Activated CD4-positive, alpha-beta memory T cell treated with anti-CD3 and anti-CD28 coated beads, Interleukin-2, amount 10 ng/mL, durations not matched to agents 7 days and 5 days (primary cell): ENCODE measurements around the gene CELSR1. TPM values are rescaled to one million over a fixed set of nuclear protein-coding genes. Genes with fewer than 3 reads are reported as not detected.

Source experiments
- CTCF ChIA-PET: fragments of 350-600 bp; sonication (Branson Sonifier 250); formaldehyde crosslinking; loops from one replicate; lab custom pipeline; 2021; ENCODE audit warnings: antibody characterized with exemption, inconsistent platforms; lab: Charles Lee
- POLR2A ChIA-PET: fragments of 350-600 bp; sonication (Branson Sonifier 250); formaldehyde crosslinking; loops from one replicate; lab custom pipeline; 2021; ENCODE audit warnings: antibody characterized with exemption; lab: Charles Lee
- DNase-seq: peaks from one replicate; pipeline ENCODE4 v3.0.0-alpha.2; 2020
- H3K27ac Mint-ChIP-seq: one replicate; pipeline ENCODE4 v1.8.0; 2021; ENCODE audit warnings: mild to moderate bottlenecking, mixed read lengths
- H3K27me3 Mint-ChIP-seq: one replicate; pipeline ENCODE4 v1.8.0; 2021; ENCODE audit warnings: mixed read lengths
- H3K36me3 Mint-ChIP-seq: one replicate; pipeline ENCODE4 v1.8.0; 2021; ENCODE audit warnings: low read depth, mixed read lengths
- H3K4me1 Mint-ChIP-seq: one replicate; pipeline ENCODE4 v1.8.0; 2021; ENCODE audit warnings: mixed read lengths
- H3K4me3 Mint-ChIP-seq: one replicate; pipeline ENCODE4 v1.8.0; 2021; ENCODE audit warnings: mild to moderate bottlenecking, mixed read lengths
- H3K9me3 Mint-ChIP-seq: one replicate; pipeline ENCODE4 v1.8.0; 2021; ENCODE audit warnings: mixed read lengths
- total RNA-seq, 2 experiments: library from RNA; stranded (reverse); gene quantifications; one replicate each; pipeline ENCODE4 v1.2.3, GENCODE V29; 2021

Gene CELSR1
- total RNA-seq, 2 experiments from 2014 or later = 0.10 to 0.13 TPM

DNA sequence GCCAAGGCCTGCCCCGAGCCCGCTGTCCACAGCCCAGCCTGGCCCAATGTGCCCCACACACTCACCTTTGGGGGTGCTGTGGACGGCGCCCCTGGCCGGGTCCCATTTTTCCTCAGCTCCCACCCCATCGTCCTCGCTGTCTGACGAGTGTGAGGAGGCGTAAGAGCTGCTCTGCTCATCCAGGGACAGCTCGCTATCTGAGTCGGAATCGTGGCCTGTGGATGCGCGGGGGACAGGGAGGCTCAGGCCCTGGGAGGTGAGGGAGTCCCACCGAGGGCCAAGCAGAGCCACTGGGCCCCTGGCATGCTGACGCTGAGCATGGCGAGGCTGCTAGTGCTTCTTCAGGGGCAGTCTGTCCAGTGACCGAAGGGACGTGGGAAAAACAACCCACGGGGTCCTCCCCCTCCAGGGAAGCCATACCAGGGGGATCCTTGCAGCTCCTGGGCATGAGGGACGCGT is 172.2 kb downstream of the CELSR1 start:
- H3K27me3 Mint-ChIP-seq = peaks cover 2% of the 10 kb centered on the region
- CTCF ChIA-PET = no interaction called here

GRCh38 chr22:46364341-46365165 is 172.9 kb downstream of the CELSR1 start:
- Mint-ChIP-seq H3K9me3 (no peaks in the 10 kb centered on the region), H3K36me3 (no peaks in the 10 kb centered on the region), H3K4me3 (no peak overlapping the region), H3K4me1 (no peaks in the 10 kb centered on the region), H3K27me3 (peaks cover 2% of the 10 kb centered on the region), H3K27ac (no peak overlapping the region)
- ChIA-PET POLR2A (no interaction called here), CTCF (no interaction called here)
- DNase-seq = no peak

More for the DNA sequence above, 172.2 kb downstream of the CELSR1 start:
- Mint-ChIP-seq H3K36me3 (no peaks in the 10 kb centered on the region), H3K4me3 (no peak overlapping the region), H3K4me1 (peaks cover 3% of the 10 kb centered on the region), H3K27ac (no peak overlapping the region), H3K9me3 (no peaks in the 10 kb centered on the region)
- POLR2A ChIA-PET = no interaction called here
- no peak for DNase-seq

DNA sequence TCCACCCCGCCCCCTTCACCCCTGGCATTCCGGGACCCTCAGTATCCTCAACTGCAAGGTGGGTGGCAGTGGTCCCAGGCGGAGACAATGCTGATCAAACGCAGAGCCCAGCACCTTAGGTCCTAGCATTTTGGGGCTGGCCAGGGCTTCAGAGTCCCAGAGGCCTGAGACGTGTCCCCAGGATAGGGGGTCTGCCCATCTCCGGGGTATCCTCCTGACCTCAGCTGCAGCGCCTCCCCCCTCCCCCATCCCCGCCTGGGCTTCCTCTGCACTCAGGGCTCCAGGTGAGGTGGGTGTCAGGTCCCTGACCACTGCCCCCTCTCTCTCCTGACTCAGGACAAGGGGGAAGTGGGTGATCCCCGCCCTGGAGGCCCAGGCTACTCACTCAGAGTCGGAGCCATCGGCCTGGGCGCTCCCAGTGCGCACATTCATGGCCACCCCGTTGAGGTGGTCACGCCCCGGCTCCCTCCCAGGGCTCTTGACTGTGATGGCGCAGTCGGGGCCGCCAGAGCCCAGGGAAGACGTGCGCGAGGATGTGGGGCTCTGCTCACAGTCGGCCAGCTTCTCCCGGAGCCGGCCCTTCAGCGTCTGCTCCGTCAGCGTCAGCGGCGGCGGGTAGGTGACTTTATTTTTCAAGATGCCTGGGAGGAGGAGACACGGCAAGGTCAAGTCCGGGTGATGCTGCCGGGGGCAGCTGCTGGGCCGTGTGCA is 173.7 kb downstream of the CELSR1 start:
- no peak overlapping the region for H3K4me3 Mint-ChIP-seq
- POLR2A ChIA-PET = no interaction called here
- H3K36me3 Mint-ChIP-seq = no peaks in the 10 kb centered on the region
- no peak for DNase-seq
- H3K27ac Mint-ChIP-seq = no peak overlapping the region
- CTCF ChIA-PET = no interaction called here
- H3K4me1 Mint-ChIP-seq = no peaks in the 10 kb centered on the region
- no peaks in the 10 kb centered on the region for H3K9me3 Mint-ChIP-seq
- H3K27me3 Mint-ChIP-seq = peaks cover 2% of the 10 kb centered on the region

DNA sequence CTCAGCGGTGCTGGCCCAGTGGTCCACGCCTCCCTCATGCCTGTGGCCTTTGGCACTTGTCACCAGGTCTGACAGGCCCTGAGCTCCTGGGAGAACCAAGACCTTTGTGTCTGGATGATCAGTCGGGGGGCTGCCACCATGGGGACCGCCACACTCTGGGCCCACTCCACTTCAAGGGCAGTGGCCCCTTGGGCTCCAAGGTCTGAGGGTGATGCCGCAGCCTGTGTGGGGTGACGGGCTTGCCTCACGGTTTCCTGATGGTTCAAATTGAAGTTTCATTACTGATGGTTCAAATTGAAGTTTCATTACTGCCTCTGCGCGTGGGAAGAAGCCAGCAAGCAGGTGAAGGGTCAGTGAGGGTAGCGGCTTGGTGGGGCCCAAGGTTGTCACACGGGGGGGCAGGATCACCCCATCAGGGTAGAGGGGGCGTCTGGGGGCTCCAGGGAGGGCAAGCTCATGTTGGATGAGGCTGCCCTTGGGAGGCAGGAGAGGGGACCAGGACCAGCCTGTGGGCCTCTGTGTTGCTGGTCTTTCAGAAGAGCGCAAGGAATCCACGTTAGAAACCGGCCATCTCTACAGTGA is 174.4 kb downstream of the CELSR1 start:
- Mint-ChIP-seq H3K9me3 (no peaks in the 10 kb centered on the region), H3K27me3 (peaks cover 2% of the 10 kb centered on the region), H3K27ac (no peak overlapping the region), H3K4me3 (no peak overlapping the region), H3K36me3 (no peaks in the 10 kb centered on the region), H3K4me1 (no peaks in the 10 kb centered on the region)
- ChIA-PET POLR2A (no interaction called here), CTCF (no interaction called here)
- DNase-seq = no peak

- no peaks in the 10 kb centered on the region for H3K36me3 Mint-ChIP-seq
- no peak for DNase-seq
- no peaks in the 10 kb centered on the region for H3K4me1 Mint-ChIP-seq
- no peak overlapping the region for H3K4me3 Mint-ChIP-seq
- ChIA-PET CTCF (no interaction called here), POLR2A (no interaction called here)
- peaks cover 2% of the 10 kb centered on the region for H3K27me3 Mint-ChIP-seq
- H3K27ac Mint-ChIP-seq = no peak overlapping the region
- no peaks in the 10 kb centered on the region for H3K9me3 Mint-ChIP-seq
Observed at GRCh38 chr22:46362203-46362933, 175.1 kb downstream of the CELSR1 start.

- DNase-seq = no peak
- no peaks in the 10 kb centered on the region for H3K9me3 Mint-ChIP-seq
- POLR2A ChIA-PET = no interaction called here
Observed at GRCh38 chr22:46361826-46362202, 175.6 kb downstream of the CELSR1 start.

GRCh38 chr22:46360891-46361290 is 176.5 kb downstream of the CELSR1 start:
- Mint-ChIP-seq H3K9me3 (no peaks in the 10 kb centered on the region), H3K27me3 (peaks cover 2% of the 10 kb centered on the region), H3K4me3 (no peak overlapping the region), H3K36me3 (no peaks in the 10 kb centered on the region), H3K27ac (no peak overlapping the region), H3K4me1 (no peaks in the 10 kb centered on the region)
- ChIA-PET POLR2A (no interaction called here), CTCF (no interaction called here)
- DNase-seq = no peak

More at GRCh38 chr22:46361826-46362202, 175.6 kb downstream of the CELSR1 start:
- Mint-ChIP-seq H3K27ac (no peak overlapping the region), H3K4me3 (no peak overlapping the region), H3K4me1 (no peaks in the 10 kb centered on the region), H3K36me3 (no peaks in the 10 kb centered on the region), H3K27me3 (peaks cover 2% of the 10 kb centered on the region)
- CTCF ChIA-PET = no interaction called here

- Mint-ChIP-seq H3K27me3 (peaks cover 2% of the 10 kb centered on the region), H3K27ac (no peak overlapping the region), H3K36me3 (peaks cover 5% of the 10 kb centered on the region), H3K4me1 (no peaks in the 10 kb centered on the region), H3K9me3 (no peaks in the 10 kb centered on the region), H3K4me3 (no peak overlapping the region)
- no peak for DNase-seq
- POLR2A ChIA-PET = no interaction called here
- CTCF ChIA-PET = no interaction called here
Observed at GRCh38 chr22:46360097-46360496, 177.3 kb downstream of the CELSR1 start.

GRCh38 chr22:46359362-46359761 is 178.1 kb downstream of the CELSR1 start:
- peaks cover 5% of the 10 kb centered on the region for H3K36me3 Mint-ChIP-seq
- CTCF ChIA-PET = no interaction called here
- H3K4me1 Mint-ChIP-seq = no peaks in the 10 kb centered on the region
- no peak for DNase-seq
- POLR2A ChIA-PET = interaction anchor here (1.4 kb wide), 1 partner anchor 8 kb away, joined by 3 read pairs; no protein-coding TSS in a partner anchor
- H3K27me3 Mint-ChIP-seq = peaks cover 2% of the 10 kb centered on the region
- H3K4me3 Mint-ChIP-seq = no peak overlapping the region
- no peak overlapping the region for H3K27ac Mint-ChIP-seq
- no peaks in the 10 kb centered on the region for H3K9me3 Mint-ChIP-seq

DNA sequence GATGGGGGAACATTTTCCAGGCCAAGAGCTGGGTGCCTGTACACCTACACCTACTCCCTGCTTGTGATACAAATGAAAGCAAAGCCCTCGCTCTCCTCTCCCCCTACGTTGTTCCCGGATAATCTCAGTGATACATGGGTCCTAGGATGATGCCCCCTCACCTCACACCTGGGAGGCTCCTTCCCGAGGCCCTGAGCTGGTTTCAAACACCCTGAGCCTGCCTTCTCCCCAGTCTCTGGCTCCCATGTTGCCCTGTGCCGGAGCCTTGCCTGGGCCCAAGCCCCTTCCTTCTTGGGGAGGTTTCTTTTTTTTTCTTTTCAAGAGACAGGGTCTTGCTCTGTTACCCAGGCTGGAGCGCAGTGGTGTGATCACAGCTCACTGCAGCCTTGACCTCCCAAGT is 178.7 kb downstream of the CELSR1 start:
- Mint-ChIP-seq H3K4me3 (no peak overlapping the region), H3K27ac (no peak overlapping the region), H3K4me1 (no peaks in the 10 kb centered on the region), H3K36me3 (peaks cover 5% of the 10 kb centered on the region), H3K9me3 (no peaks in the 10 kb centered on the region), H3K27me3 (peaks cover 2% of the 10 kb centered on the region)
- POLR2A ChIA-PET = interaction anchor here (0.6 to 1.4 kb wide), 2 partner anchors 9 to 1561 kb away, joined by 3 read pairs; no protein-coding TSS in a partner anchor
- DNase-seq = no peak
- CTCF ChIA-PET = interaction anchor here (1.0 kb wide), 1 partner anchor 9 kb away, joined by 3 read pairs; no protein-coding TSS in a partner anchor

DNA sequence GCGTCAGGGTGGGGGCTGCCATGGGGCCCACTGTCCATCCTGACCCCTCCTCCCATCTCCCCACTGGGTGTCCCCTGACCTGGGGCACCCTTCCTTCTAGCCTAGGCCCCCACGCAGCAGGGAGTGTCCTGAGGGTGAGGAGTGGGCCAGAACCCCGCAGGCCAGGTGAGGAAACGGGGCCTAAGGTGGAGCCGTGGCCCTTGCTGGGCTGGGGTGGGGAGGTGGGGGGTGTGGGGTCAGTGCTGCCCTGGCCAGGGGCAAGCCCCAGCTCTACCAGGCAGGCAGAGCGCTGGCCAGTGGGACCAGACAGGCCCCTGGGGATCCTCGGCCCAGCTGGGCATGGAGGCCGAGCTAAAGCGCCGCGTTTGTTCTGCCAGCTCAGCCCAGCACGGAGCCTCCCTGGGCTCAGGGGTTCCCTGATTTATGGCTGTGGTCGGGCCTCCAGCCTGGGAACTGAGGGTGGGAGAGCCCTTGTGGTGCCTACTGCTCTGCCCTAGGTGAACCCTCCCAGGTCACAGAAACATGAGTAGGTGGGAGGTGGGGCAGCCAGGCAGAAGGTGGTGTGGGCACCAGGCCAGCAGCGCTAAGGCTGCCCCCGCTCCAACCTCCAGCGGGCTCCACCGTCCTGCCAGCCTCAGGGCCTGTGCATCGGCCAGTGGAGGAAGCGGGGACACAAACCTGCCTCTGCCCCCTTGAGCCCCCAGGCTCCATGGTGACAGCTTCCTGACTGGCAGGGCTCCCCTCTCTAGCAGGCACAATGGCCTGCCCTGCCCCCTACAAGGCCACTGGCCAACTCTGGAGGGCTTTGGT is 179.5 kb downstream of the CELSR1 start:
- Mint-ChIP-seq H3K9me3 (no peaks in the 10 kb centered on the region), H3K4me3 (no peak overlapping the region), H3K27ac (no peak overlapping the region), H3K36me3 (peaks cover 8% of the 10 kb centered on the region), H3K4me1 (no peaks in the 10 kb centered on the region), H3K27me3 (peaks cover 2% of the 10 kb centered on the region)
- ChIA-PET CTCF (interaction anchor here (1.0 kb wide), 1 partner anchor 10 kb away, joined by 3 read pairs; no protein-coding TSS in a partner anchor), POLR2A (interaction anchor here (1.4 kb wide), 1 partner anchor 10 kb away, joined by 3 read pairs; no protein-coding TSS in a partner anchor)
- no peak for DNase-seq
